Memory B cell (primary cell): Measurements from ENCODE around the gene CHAF1A.

ENCODE experiments used
- ATAC-seq: fragments of 150-1000 bp; cut with Tn5 transposase; 2 replicates; pipeline ENCODE4 v1.10.0; 2021; ENCODE audit warnings: low read depth, mild to moderate bottlenecking, moderate library complexity
- DNase-seq, 2 donors: peaks; one replicate each; pipeline ENCODE4 v3.0.0; 2022; ENCODE audit warnings: low spot score in 2 of 2
- H3K27ac Mint-ChIP-seq: one replicate; pipeline ENCODE4 v1.8.0; 2022; ENCODE audit warnings: mild to moderate bottlenecking, moderate library complexity, mixed read lengths
- H3K27me3 Mint-ChIP-seq: one replicate; pipeline ENCODE4 v1.8.0; 2022; ENCODE audit warnings: mixed read lengths
- H3K36me3 Mint-ChIP-seq: one replicate; pipeline ENCODE4 v1.8.0; 2022; ENCODE audit warnings: mild to moderate bottlenecking, mixed read lengths
- H3K4me1 Mint-ChIP-seq: one replicate; pipeline ENCODE4 v1.8.0; 2022; ENCODE audit warnings: mixed read lengths
- H3K4me3 Mint-ChIP-seq: one replicate; pipeline ENCODE4 v1.8.0; 2022; ENCODE audit warnings: mild to moderate bottlenecking, moderate library complexity, mixed read lengths
- H3K9me3 Mint-ChIP-seq: one replicate; pipeline ENCODE4 v1.8.0; 2022; ENCODE audit warnings: mixed read lengths

The CHAF1A gene

DNA sequence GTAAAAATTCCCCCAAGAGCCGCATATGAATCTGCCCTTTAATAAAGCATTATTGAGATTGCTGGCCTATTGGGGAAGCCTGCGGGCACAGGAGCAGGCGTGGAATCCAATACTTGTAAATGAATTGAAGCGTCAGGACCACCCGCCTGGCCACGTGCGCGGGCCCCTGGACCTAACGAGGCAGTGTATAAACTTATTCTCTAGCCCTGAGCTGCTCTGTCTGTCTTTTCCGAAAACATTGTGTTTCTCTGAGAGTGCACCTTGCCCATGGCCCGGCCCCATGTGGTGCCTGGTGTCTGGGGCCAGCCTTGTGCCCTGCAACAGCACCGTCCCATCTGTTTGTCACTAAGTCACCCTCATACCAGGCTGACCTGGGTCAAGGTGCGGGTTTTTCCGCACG is 40.7 kb downstream of the CHAF1A start:
- ATAC-seq: no peak
- Mint-ChIP-seq H3K4me3 (peak overlapping the region; percentile 43), H3K36me3 (peaks cover 5% of the 10 kb centered on the region), H3K4me1 (peaks cover 10% of the 10 kb centered on the region), H3K27ac (peak overlapping the region; percentile 95), H3K9me3 (no peaks in the 10 kb centered on the region), H3K27me3 (no peaks in the 10 kb centered on the region)
- no peak for DNase-seq

DNA sequence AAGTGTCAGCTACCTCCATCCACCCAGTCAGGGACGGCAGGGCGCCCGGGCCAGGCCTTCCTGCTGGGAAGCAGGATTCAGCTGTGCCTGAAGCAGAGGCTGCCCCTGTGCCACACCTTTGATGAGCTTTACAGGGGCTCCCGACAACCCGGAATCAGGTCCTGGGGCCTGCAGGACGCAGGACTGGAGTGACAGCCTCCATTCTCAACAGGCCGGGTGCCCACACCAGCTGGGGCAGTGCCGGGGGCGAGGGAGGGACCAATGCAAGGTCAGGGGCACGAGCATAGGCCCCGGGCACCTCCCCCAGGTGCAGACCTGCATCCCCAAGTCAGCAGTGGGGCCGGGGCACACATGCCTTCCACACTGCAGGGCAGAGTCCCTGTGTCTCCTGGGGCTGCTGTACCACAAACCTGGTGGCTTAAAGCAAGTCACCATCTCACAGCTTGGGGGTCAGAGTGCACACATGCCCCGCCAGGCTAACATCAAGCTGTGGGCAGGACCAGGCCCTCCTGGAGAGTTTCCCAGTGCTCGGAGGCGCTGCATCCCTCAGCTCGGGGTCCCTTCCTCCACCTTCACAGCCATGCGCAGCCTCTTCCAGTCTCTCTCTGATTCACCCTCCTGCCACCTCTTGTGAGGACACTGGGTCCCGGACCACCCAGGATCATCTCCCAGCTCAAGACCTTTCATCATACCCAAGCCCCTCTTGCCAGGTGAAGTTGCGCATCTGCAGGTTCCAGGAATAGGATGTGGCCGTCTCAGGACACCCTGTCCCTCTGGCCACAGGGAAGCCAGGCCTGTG is 41.7 kb downstream of the CHAF1A start:
- no peaks in the 10 kb centered on the region for H3K9me3 Mint-ChIP-seq
- DNase-seq: no peak
- H3K36me3 Mint-ChIP-seq: peaks cover 5% of the 10 kb centered on the region
- ATAC-seq: no peak
- H3K4me3 Mint-ChIP-seq: no peak overlapping the region
- H3K4me1 Mint-ChIP-seq: peaks cover 10% of the 10 kb centered on the region
- peak overlapping the region; percentile 82 for H3K27ac Mint-ChIP-seq
- H3K27me3 Mint-ChIP-seq: no peaks in the 10 kb centered on the region

DNA sequence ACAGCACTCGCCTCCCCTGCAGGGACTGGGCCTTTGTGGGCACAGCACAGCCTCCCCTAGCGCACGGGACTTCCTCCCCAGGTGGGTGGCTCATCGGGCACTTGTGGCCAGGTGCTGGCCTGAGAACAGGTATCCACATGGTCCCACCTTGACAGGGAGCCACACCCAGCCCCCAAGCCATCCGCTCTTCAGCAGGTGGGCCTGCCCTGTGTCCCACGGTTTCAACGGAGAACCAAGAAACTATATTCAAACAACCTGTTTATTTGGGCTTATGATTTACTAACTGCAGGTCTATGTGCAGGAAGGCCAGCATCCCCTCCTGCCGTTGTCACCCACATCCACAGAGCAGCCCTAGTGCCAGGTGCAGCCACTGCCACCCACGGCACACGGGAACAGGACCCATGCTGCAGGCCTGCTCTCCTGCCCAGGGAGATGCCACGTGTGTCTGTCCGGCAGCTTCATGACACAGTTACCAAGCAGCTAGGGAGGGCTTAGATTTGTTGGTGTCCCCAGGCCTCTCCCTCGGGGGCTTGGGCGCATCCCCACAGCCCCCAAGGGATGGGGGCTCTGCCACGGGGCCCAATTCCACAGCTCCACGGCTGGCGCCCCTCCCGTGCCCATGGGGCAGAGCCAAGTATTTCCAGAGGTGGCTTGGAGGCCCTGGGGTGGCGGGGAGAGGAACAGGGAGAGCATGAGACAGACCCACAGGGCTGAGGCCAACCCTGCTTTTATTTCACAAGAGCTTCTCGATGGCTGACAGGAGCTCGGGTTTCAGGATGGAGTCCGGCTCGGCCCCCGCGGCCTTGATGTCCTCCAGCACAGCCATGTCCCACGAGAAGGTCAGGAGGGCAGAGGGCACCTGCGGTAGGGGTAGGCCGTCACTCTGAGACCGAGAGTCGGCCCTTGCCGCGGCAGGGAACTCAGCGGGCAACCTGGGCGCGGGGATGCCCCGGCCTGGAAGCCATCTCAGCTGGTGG is 42.6 kb downstream of the CHAF1A start:
- ATAC-seq: no peak

DNA sequence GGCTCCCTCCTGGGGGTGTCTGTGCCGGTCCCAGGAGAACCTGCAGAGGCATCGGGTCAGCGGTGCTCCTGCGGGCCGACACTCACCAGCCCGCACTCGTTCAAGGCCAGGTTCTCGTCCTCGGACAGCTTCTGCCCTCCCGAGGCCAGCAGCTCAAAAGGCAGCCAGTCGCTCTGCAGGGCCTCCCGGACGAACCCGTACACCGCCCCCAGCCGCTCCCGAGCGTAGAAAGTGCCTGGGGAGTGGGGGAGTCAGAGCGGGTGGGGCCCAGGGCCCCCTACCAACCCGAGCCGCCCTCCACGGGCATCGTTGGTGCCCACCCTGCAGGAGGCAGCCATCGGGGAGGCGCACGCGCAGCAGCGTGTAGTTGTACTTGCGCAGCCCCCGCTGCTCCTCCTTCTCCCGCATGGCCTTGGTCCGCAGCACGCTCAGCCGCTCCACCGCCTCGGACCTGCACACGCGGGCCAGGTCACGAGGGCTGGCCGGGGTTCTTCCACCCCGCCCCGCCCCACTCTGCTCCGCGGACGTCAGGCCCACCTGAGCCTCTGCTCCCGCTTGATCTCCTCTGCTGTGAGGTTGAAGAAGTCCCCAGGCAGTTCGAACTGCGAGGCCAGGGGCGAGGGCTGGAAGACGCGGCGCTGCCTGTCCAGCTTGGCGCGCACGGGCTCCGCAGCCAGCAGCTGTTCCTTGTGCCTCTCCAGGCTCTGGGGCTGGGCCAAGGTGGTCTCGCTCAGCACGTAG is 43.7 kb downstream of the CHAF1A start:
- H3K4me1 Mint-ChIP-seq: peaks cover 10% of the 10 kb centered on the region
- H3K9me3 Mint-ChIP-seq: no peaks in the 10 kb centered on the region
- H3K4me3 Mint-ChIP-seq: no peak overlapping the region
- peaks cover 11% of the 10 kb centered on the region for H3K36me3 Mint-ChIP-seq
- no peak for ATAC-seq
- H3K27me3 Mint-ChIP-seq: no peaks in the 10 kb centered on the region
- no peak overlapping the region for H3K27ac Mint-ChIP-seq
- DNase-seq: no peak

More for the DNA sequence above, 42.6 kb downstream of the CHAF1A start:
- no peaks in the 10 kb centered on the region for H3K9me3 Mint-ChIP-seq
- peaks cover 10% of the 10 kb centered on the region for H3K4me1 Mint-ChIP-seq
- DNase-seq: no peak
- peaks cover 9% of the 10 kb centered on the region for H3K36me3 Mint-ChIP-seq
- H3K27me3 Mint-ChIP-seq: no peaks in the 10 kb centered on the region
- no peak overlapping the region for H3K4me3 Mint-ChIP-seq
- peak overlapping the region; percentile 82 for H3K27ac Mint-ChIP-seq

DNA sequence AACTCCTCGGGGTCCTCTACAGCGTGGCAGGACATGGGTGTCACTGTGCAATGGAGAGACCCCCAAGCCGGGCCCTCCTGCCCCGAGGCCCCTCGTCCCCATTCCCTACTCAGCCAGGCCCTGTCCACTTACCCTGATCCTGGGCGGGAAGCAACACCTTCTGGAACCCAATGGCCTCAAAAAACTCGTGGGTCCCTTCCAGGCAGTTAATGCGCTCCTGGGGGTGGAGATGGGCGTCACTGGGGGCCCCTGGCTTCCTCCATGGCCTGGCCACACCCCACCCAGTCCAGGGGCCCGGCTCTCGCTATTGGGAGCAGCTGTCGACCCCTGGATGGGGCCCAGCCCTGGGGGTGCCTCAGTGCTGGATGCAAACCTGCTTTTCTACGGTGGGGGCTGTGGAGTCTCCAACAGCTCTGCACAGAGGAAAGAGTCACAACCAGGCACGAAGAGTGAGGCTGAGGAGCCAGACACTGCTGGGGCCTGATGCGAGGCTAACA is 44.3 kb downstream of the CHAF1A start:
- ATAC-seq: no peak
- Mint-ChIP-seq H3K27ac (no peak overlapping the region), H3K36me3 (peaks cover 11% of the 10 kb centered on the region), H3K4me1 (peaks cover 10% of the 10 kb centered on the region), H3K27me3 (no peaks in the 10 kb centered on the region), H3K9me3 (no peaks in the 10 kb centered on the region), H3K4me3 (no peak overlapping the region)
- no peak for DNase-seq

DNA sequence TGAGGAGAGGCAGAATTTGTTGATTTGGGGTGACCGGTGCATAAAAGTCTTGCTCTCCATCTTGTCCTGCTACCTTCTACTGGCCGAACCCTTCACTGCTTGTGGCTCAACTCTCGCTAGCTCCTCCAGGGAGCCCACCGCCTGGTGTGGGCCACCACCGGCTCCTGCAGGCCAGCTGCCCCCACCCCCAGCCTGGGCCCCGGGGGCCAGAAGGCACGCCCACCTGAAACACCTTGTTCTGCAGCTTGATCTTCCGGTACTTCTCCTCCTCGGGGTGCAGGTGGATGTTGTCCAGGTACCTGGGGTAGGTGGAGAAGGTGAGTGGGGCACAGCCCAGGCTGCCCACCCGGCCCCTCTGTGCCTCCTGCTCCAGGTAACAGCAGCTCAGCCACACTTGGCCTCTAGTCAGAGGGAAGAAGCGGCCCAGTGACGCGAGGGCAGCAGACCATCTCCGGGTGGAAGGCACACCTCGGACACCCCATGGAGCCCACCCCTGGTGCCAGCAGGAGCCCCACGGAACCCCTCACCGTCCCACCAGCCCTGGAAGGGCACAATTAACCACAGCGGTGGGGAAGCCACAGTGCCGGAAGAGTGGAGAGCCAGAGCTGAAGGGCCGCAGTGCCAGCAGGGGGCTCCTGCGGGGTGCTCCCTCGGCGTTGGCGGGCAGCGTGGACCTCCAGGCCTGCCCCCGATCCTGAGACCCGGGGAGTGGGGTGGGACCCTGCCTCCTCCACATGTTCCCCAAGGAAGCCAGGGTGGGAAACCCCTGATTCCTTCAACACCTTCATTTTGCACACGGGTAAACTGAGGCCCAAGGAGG is 45.1 kb downstream of the CHAF1A start:
- peaks cover 3% of the 10 kb centered on the region for H3K4me1 Mint-ChIP-seq
- H3K27ac Mint-ChIP-seq: no peak overlapping the region
- no peaks in the 10 kb centered on the region for H3K9me3 Mint-ChIP-seq
- ATAC-seq (no peak), DNase-seq (no peak)
- no peak overlapping the region for H3K4me3 Mint-ChIP-seq
- peaks cover 15% of the 10 kb centered on the region for H3K36me3 Mint-ChIP-seq
- no peaks in the 10 kb centered on the region for H3K27me3 Mint-ChIP-seq

DNA sequence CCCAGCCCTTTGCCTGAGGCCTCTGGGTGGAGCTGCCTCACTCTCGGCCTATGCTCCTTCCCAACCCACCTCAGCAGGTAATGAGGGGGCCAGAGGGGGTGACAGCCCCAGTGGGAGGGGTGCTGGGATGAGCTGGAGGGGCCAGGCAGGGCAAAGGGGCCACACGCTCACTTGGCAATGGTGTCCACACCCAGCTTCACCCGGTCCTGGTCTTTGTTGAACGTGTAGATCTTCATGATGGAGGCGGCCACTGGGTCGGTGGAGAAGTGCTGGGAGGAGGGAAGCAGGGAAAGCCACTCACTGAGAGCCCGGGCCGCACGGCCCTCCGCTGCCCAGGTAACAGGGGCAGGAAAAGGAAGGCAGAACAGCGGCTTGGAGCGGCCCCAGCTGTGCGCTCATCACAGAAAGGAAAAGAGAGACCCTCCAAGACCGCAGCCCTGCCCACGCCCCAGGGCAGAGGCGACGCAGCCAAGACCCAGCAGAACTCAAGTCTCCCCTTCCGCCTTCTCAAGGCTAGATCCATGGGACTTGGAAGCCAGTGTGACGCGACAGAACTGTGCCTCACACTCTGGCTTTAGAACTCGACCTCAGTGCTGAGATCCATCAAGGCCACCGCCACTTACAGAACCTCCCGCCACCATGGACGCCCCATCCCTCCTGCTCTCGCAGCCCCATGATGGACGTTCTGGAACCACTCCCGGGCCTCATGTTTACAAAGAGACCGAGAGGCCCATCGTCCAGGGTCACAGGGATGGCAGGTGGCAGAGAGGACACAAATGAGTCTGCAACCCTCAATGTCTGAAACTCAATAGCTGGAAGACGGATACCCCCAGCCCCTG is 45.9 kb downstream of the CHAF1A start:
- no peaks in the 10 kb centered on the region for H3K27me3 Mint-ChIP-seq
- H3K4me3 Mint-ChIP-seq: no peak overlapping the region
- DNase-seq (no peak), ATAC-seq (no peak)
- no peak overlapping the region for H3K27ac Mint-ChIP-seq
- H3K4me1 Mint-ChIP-seq: no peaks in the 10 kb centered on the region
- peaks cover 20% of the 10 kb centered on the region for H3K36me3 Mint-ChIP-seq
- H3K9me3 Mint-ChIP-seq: no peaks in the 10 kb centered on the region

DNA sequence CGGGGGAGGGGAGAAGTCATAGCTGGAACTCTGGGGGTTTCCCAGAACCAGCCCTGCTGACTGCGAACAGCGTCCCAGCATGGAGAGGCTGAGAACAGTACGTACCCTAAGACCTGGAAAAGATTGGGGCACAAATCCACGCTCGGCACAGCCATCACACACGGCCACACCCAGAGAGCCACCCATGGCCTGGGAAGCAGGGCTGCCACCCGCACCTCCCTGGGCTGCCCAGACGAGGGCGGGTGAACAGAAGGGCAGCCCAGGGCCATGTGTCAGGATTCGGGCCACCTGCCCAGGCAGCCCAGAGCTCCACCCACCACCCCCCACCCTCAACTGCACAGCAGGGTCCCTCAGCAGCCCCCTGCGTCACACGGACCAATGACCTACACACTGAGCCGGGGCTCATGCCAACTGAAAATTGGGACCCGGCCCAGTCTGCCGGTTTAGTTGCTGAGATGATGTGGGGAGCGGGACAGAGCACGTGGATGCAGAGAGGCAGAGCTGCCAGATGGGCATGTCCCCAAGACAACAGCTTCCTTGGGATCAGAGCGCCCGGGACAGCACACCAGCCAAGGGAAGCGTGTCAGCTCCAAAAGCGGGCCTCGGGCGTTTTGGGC is 46.7 kb downstream of the CHAF1A start:
- no peak overlapping the region for H3K4me3 Mint-ChIP-seq
- DNase-seq (no peak), ATAC-seq (no peak)
- no peaks in the 10 kb centered on the region for H3K27me3 Mint-ChIP-seq
- no peaks in the 10 kb centered on the region for H3K9me3 Mint-ChIP-seq
- no peaks in the 10 kb centered on the region for H3K4me1 Mint-ChIP-seq
- H3K36me3 Mint-ChIP-seq: peaks cover 20% of the 10 kb centered on the region
- no peak overlapping the region for H3K27ac Mint-ChIP-seq

DNA sequence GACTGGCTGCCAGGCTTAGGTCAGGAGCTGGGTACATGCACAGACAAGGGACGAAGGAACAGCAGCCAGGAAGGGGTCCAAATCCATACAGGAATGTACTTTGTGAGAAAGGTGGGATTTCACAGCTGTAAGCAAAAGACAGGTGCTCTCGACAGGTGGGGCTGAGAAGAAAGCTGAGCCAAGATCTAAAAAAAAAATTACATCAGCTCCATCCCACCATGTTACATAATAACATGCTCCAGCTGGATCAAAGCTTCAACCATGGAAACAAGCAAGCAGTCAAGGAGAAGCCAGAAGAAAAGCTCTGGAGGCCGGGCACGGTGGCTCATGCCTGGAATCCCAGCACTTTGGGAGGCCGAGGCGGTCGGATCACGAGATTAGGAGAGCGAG is 47.2 kb downstream of the CHAF1A start:
- no peak for ATAC-seq
- no peak for DNase-seq
- peaks cover 20% of the 10 kb centered on the region for H3K36me3 Mint-ChIP-seq
- no peaks in the 10 kb centered on the region for H3K27me3 Mint-ChIP-seq
- no peaks in the 10 kb centered on the region for H3K9me3 Mint-ChIP-seq
- no peak overlapping the region for H3K27ac Mint-ChIP-seq
- peaks cover 4% of the 10 kb centered on the region for H3K4me1 Mint-ChIP-seq
- no peak overlapping the region for H3K4me3 Mint-ChIP-seq

DNA sequence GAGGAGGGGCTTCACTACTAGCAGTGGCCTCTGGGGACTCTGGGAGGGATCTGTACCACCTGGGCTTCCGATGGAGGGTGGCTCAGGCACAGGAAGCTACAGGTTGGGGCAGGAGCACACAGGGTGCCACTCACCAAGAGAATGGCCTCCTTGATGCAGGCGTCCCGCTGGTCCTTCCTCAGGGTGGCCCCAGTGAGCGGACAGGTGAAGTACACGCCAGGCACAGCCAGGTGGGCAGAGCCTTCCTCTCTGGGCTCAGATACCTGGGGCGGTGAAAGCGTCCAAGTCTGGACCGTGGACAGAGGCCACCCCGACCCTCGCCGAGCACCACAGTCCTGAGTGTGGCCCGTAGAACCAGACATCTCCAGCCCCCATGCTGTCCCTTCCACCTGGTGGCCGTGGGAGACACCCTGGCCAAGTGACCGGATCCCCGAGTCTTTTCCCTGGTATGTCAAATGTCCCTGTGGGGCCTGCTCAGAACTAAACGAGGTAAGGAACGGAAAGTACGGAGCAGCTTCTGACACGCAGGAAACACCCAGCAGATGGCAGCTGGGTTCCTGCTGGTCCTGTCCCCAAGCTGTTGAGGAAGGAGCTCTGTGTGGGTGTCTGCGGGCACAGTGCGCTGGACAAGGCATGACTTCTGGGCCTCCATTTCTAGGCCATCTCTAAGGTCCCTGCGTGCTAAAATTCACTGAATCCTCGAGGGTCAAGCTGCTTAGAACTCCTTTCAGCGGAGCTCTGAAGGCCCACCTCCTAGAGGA is 50.0 kb downstream of the CHAF1A start:
- DNase-seq (no peak), ATAC-seq (no peak)
- peaks cover 19% of the 10 kb centered on the region for H3K36me3 Mint-ChIP-seq
- peaks cover 21% of the 10 kb centered on the region for H3K4me1 Mint-ChIP-seq
- H3K4me3 Mint-ChIP-seq: no peak overlapping the region
- no peaks in the 10 kb centered on the region for H3K27me3 Mint-ChIP-seq
- no peak overlapping the region for H3K27ac Mint-ChIP-seq
- no peaks in the 10 kb centered on the region for H3K9me3 Mint-ChIP-seq

DNA sequence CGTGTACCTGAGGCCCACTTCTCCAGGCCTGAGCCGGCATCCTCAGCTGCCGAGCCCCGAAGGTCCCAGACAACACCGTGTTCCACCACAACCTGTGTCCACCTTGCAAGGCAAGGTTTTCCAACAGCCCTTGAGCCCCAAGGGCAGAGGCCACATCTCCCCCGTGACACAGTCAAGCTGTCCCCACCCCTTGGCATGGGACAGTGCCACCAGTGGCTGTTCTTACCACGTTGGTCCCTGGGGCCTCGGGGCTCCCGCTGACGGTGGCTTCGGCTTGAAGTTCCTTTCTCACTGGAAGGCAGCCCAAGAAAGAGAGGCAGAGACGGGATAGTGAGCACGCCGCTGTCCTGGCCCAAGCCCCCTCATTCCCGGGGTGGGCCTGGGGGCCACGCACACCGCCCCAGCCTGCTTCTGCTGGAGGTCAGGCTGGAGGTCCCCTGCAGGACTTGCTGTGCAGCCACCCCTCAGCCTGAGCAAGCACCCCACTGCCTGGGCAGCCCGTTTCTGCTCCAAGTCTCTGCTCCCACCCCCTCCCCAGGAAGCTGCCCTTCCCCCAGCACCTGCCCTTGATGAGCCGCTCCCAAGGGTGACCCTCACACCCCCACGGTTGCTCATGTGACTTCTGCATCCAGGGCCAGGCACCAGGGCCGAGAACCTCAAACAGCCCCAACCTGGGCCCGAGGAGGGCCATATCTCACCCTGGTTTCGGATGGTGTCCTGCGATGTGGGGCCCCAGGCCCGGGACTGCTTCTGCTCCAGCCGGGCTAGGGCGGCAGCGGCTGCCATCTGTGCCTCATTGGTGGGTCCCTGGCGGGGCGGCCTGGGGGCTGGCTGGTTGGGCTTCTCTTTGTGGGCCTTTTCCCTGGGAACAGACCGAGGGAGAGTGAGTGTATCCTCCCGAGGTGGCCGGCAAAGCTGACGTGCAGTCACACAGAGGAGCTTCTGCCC is 51.1 kb downstream of the CHAF1A start:
- no peaks in the 10 kb centered on the region for H3K27me3 Mint-ChIP-seq

More for the DNA sequence above, 51.1 kb downstream of the CHAF1A start:
- ATAC-seq (no peak), DNase-seq (no peak)
- Mint-ChIP-seq H3K9me3 (no peaks in the 10 kb centered on the region), H3K27ac (no peak overlapping the region), H3K4me3 (no peak overlapping the region), H3K36me3 (peaks cover 19% of the 10 kb centered on the region), H3K4me1 (peaks cover 25% of the 10 kb centered on the region)
